Nephron progenitor cell (in vitro differentiated cells): ENCODE measurements around the gene CRNN.
A peak's percentile ranks its signal among the peaks of the same experiment; 100 is the strongest.

Experiments
- DNase-seq: peaks from one replicate; pipeline ENCODE4 v3.0.0; 2021
- H3K27ac Mint-ChIP-seq: 2 replicates; pipeline ENCODE4 v1.8.0; 2021; ENCODE audit warnings: mild to moderate bottlenecking, moderate library complexity, mixed read lengths
- H3K27me3 Mint-ChIP-seq: 2 replicates; pipeline ENCODE4 v1.8.0; 2021; ENCODE audit warnings: mild to moderate bottlenecking, low read depth, mixed read lengths; ENCODE audit not compliant: poor library complexity
- H3K36me3 Mint-ChIP-seq: 2 replicates; pipeline ENCODE4 v1.8.0; 2021; ENCODE audit warnings: low read depth, mixed read lengths
- H3K4me1 Mint-ChIP-seq: 2 replicates; pipeline ENCODE4 v1.8.0; 2021; ENCODE audit warnings: mixed read lengths
- H3K4me3 Mint-ChIP-seq: 2 replicates; pipeline ENCODE4 v1.8.0; 2021; ENCODE audit warnings: mild to moderate bottlenecking, moderate library complexity, mixed read lengths
- H3K9me3 Mint-ChIP-seq: 2 replicates; pipeline ENCODE4 v1.8.0; 2021; ENCODE audit warnings: mild to moderate bottlenecking, moderate library complexity, mixed read lengths
- CTCF ChIP-seq: fragments of 200-600 bp; sonication (generic); IDR thresholded peaks from 2 replicates; pipeline ENCODE4 v1.5.0; 2021; ENCODE audit warnings: antibody characterized with exemption

Gene CRNN

GRCh38 chr1:152413909-152414308 lies at the start of gene CRNN:
TSS of gene CRNN (minus strand) at chr1:152414263. CDS start at chr1:152412233, 2,030 bp downstream.
- H3K27me3 Mint-ChIP-seq, result peaks cover 3% of the 10 kb centered on the region
- no peak for TF ChIP-seq CTCF
- no peak within 1 kb of the TSS for H3K27ac Mint-ChIP-seq

GRCh38 chr1:152462636-152463035 lies 48.6 kb upstream of the CRNN start:
- no peaks in the 10 kb centered on the region for H3K4me1 Mint-ChIP-seq
- peaks cover 6% of the 10 kb centered on the region for H3K27me3 Mint-ChIP-seq
- peaks cover 53% of the 10 kb centered on the region for H3K9me3 Mint-ChIP-seq
- TF ChIP-seq CTCF, result no peak
- no peak overlapping the region for H3K27ac Mint-ChIP-seq
- DNase-seq, result no peak
- no peaks in the 10 kb centered on the region for H3K36me3 Mint-ChIP-seq
- no peak overlapping the region for H3K4me3 Mint-ChIP-seq

More at GRCh38 chr1:152413909-152414308, at the start of gene CRNN:
- Mint-ChIP-seq H3K4me1 (no peaks in the 10 kb centered on the region), H3K9me3 (peaks cover 84% of the 10 kb centered on the region), H3K36me3 (no peaks in the 10 kb centered on the region), H3K4me3 (no peak within 1 kb of the TSS)
- DNase-seq, result no peak

GRCh38 chr1:152461544-152461943 lies 47.5 kb upstream of the CRNN start:
- Mint-ChIP-seq H3K9me3 (peaks cover 54% of the 10 kb centered on the region), H3K4me1 (no peaks in the 10 kb centered on the region), H3K4me3 (no peak overlapping the region), H3K36me3 (no peaks in the 10 kb centered on the region), H3K27ac (no peak overlapping the region), H3K27me3 (peaks cover 6% of the 10 kb centered on the region)
- TF ChIP-seq CTCF, result no peak
- peak; percentile 11 for DNase-seq

- H3K9me3 Mint-ChIP-seq, result peaks cover 51% of the 10 kb centered on the region
These were observed 46.5 kb upstream of the CRNN start for GRCh38 chr1:152460529-152460899.

GRCh38 chr1:152459596-152460528 lies 45.8 kb upstream of the CRNN start:
- Mint-ChIP-seq H3K9me3 (peaks cover 55% of the 10 kb centered on the region), H3K27ac (no peak overlapping the region), H3K4me1 (no peaks in the 10 kb centered on the region), H3K4me3 (no peak overlapping the region), H3K36me3 (no peaks in the 10 kb centered on the region), H3K27me3 (peaks cover 6% of the 10 kb centered on the region)
- DNase-seq, result peak; percentile 47
- TF ChIP-seq CTCF, result peak; percentile 31

More at GRCh38 chr1:152460529-152460899, 46.5 kb upstream of the CRNN start:
- no peak overlapping the region for H3K27ac Mint-ChIP-seq
- no peak for DNase-seq
- no peak overlapping the region for H3K4me3 Mint-ChIP-seq
- no peaks in the 10 kb centered on the region for H3K36me3 Mint-ChIP-seq
- peak; percentile 1 for TF ChIP-seq CTCF
- H3K27me3 Mint-ChIP-seq, result peaks cover 6% of the 10 kb centered on the region
- no peaks in the 10 kb centered on the region for H3K4me1 Mint-ChIP-seq
